ENCODE data around the gene C10orf67. TPM values are rescaled to one million over a fixed set of nuclear protein-coding genes. Genes with fewer than 3 reads are reported as not detected.
"Not testable (repeated sequence)": the region's sequence is repeated elsewhere in the genome, so short reads cannot be mapped to it uniquely, and the experiment has no call there.

C10orf67 gene
- total RNA-seq, 1 experiment from 2014 or later, result 0.10 TPM

DNA sequence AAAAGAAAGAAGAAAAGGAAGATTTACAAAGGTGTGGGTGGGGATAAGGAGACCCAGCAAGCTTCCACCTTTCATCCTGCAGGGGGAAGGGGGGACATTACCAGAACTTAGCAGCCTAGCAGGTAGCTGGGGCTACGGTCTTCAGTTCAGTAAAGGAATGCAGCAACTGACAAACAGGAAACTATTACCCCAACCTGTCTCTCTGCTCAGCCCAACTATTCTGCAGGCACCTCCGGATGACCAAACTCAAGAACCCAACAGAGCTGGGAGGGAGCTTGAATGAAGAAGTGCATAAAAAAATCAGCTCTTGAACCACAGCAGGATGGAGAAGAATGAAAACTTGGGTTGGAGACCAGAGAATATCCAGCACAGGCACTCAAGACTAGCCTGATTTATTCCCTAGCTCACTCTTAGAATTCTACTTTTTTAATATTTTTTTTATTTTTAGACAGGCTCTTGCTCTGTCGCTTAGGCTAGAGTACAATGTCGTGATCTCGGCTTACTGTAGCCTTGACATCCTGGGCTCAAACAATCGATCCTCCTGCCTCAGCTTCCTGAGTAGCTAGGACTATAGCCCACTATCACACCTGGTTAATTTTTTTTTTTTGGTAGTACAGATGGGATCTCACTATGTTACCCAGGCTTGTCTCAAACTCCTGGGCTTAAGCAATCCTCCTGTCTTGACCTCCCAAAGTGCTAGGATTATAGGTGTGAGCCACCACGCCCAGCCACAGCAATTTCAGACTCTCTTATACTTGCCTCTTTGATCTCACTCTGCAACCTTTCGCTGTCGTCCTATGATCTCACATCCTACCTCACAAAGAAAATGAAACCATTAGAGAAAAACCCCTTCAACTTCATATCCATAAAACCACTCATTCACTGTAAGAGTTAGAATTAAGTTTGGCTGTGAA, 18.5 kb upstream of the C10orf67 start:
- no peak for DNase-seq (ENCODE audit: low read depth)

DNA sequence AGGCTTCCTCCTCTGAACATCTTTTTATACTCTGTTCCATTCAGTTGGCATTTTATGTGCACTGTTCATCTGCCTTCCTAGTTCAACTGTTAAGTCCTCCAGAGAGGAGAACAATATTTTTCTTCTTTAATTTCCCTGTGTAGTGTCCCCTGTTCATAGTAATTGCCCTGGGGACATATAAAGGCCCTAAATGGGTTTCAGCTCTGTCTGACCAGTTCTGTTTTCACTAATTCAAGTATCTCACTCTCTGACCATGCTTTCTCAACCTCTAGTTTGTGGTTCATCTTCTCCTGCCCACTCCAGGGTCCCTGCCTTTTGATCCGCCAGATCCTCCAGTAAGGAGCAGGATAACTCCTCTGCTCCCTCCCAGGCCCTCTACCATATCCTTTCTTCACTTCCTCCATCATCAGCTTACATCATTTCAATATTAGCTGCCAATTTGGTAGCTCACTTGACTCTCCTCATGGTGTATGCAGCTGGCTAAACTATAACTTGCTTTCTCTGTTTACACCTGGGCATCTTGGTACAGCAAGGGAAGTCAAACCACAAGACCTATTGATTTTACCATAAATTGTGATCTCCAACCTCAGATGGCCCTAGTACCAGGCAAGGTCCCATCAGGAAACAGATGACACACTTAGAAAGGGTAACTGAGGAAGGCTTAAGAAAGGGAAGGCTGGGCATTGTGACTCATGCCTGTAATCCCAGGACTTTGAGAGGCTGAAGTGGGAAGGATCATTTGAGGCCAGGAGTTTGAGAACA, 17.7 kb upstream of the C10orf67 start:
- DNase-seq (ENCODE audit: low read depth), result peak; percentile 4

DNA sequence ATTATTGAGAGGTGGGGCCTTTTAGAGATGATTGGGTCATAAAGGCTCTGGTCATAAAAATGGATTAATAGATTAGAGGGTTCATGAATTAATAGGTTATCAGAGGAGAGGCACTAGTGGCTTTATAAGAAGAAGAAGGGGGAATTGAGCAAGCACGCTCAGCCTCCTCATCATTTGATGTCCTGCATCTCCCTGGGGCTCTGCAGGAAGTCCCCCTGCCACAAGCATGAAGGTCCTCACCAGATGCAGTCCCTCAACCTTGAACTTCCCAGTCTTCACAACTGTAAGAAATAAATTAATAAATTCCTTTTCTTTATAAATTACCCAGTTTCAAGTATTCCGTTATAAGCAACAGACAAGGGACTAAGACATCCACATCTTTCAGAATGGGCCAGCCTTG, 17.1 kb upstream of the C10orf67 start:
- no peak for DNase-seq (ENCODE audit: low read depth)

DNA sequence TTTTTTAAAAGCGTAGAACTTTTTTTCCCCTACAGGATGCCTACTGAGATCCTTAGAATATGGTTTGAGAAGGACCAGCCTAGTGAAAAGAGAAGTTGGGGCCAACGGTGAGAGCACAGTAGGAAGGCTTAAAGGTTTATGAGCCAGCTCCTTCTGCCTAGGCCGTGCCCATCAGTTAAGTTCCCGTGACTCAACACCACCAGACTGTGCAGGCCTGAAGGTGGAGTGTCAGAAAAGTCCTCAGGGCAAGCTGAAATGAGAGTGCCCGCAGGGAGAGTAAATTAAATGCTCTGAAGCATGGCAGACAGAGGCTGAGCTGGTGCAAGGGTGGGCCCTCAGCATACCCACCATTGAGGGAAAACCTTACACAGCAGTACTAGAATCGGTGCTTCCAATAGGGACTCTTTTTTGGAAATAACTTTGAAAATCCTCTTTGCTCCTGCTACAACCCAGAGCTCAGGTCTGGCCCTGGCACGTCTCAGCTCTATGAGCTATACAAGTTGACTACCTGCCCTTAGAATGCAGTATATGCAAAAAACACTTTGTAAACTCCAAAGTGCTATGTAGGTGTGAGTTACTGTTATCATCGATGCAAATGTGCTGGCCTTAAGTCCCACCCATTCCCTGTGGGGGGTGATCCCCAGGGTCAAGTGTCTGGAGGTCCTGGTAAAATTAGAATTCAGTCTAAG, 15.2 kb upstream of the C10orf67 start:
- peak; percentile 6 for DNase-seq (ENCODE audit: low read depth)

DNA sequence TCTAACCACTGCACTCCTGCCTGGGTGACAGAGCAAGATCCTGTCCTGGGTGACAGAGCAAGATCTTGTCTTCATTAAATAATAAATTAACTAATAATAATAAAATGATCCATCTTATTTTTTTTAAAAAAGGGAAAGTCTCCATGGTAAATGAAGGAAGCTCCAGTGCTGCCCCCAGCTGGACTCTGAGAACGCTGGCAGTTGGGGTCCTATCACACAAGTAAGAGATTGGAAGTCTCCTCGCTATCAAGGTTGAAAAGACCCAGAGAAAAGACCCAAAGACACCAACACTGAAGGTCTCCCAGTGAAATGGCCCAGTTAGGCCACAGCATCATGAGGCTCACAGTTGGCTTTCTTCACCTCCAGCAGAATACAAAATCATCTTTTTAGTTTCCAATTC, 13.8 kb upstream of the C10orf67 start:
- no peak for DNase-seq (ENCODE audit: low read depth)

DNA sequence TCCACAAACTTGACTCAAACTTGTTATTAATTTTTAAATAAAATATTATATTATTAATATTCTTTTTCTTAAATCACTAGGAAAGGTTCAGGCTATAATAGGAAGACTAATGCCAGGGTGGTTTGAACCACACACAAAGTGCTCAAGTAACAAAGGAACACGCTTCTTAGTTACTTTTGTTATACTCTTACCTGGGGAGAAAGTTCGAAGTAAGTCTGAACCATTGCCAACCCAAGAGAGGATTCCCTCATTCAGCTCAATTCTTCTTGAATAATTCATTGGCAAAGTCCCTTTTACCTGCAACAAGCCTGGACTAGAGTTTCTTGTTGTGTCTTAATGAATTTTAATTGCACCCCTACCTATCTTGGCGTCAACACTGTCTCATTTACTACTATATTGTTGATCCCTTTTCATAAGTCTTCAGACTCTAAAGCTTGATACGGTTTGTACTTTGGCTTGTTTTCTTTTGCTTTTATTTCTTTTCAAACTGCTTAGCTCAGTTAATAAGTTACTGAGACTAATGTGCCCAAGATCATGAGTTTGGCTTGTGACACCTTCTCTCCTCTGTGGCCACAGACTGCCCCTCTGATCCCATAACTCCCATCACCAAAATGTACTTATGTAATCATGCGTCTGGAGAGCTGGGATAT, 10.2 kb upstream of the C10orf67 start:
- DNase-seq (ENCODE audit: low read depth), result no peak

DNA sequence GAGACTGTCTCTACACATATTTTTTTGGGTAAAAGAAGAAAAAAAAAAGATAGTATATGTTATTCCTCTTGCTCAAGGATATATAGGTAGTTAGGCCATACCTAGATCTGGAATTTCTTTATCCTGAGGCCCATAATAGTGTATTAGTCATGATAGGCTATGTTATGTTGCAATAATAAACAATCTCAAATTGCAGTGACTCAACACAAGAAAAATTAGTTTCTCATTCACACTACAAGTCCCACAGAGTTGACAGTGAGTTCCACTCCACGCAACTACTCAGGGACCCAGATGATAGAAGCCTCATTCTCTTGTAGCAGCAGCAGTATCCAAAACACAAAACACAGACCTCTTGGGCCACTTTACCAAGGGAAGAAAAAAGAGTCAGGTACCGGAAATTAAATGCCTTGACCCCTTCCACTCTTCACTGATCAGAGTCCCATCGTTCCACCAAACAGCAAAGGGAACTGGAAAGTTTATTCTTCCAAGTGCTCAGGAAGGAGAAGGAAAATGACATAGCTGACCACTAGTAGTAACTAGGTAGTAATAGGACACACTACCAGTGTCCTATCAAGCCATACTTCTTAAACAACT, 7.4 kb upstream of the C10orf67 start:
- DNase-seq (ENCODE audit: low read depth), result peak; percentile 76

DNA sequence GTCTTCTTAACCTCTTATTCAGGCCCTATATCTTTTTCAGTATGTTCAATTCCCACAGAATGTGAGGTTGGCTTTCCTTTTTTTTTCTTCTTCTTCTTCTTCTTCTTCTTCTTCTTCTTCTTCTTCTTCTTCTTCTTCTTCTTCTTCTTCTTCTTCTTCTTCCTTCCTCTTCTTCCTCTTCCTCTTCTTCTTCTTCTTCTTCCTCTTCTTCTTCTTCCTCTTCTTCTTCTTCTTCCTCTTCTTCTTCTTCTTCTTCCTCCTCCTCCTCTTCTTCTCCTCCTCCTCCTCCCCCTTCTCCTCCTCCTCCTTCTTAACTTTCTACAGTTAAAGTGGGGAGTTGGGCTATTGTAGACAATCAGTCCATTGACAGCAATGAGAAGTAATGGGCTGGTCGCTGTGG, 6.1 kb upstream of the C10orf67 start:
- DNase-seq (ENCODE audit: low read depth), result not testable (repeated sequence)

DNA sequence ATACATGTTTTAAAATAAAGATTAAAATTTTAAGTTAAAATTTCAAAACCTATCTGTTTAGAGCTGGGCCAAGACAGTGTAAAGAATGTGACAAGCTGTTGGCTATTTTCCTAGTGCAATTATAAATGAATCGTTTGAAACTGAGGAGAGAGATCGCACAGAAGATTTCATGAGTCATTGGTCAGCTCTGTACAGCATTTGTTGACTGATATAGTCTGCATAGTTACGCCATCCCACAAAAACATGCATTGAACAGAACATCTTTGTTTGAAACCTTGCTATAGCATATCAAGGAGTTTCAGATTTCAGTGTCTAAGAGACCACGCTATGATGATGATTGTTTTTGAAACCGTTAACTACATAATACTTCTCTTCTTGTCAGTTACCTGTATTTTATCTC, 1.3 kb upstream of the C10orf67 start:
- DNase-seq (ENCODE audit: low read depth), result peak; percentile 94

DNA sequence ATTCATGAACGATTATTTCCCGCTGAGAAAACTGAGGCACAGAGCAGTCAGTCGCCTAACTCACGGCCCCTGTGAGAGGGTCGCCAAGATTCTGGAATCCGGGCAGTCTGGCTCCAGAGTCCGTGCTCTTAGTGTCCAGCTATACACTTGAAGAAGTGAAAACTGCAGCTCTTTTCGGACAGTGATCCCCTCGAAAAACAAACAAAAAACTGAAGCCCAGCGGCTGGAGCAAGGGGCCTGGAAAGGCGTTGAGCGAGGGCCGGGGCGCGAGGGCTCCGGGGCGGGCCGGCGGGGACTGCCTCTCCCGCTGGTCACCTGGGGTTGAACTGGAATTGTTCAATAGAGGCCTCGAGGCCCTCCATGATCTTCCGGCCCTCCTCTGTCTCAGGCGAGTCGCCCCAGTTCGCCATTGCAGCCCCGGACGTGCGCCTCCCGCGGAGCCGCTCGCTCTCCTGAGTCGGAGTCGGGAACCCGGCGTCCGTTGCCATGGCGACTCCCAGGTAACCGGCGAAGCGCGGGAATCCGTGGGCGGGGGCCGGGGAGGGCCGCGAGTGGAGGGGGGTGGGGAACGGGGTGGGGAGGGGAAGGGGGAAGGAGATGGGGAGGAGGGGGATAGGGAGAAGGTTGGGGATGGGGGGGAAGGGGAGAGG, 881 bp downstream of the C10orf67 start:
- DNase-seq (ENCODE audit: low read depth), result no peak

DNA sequence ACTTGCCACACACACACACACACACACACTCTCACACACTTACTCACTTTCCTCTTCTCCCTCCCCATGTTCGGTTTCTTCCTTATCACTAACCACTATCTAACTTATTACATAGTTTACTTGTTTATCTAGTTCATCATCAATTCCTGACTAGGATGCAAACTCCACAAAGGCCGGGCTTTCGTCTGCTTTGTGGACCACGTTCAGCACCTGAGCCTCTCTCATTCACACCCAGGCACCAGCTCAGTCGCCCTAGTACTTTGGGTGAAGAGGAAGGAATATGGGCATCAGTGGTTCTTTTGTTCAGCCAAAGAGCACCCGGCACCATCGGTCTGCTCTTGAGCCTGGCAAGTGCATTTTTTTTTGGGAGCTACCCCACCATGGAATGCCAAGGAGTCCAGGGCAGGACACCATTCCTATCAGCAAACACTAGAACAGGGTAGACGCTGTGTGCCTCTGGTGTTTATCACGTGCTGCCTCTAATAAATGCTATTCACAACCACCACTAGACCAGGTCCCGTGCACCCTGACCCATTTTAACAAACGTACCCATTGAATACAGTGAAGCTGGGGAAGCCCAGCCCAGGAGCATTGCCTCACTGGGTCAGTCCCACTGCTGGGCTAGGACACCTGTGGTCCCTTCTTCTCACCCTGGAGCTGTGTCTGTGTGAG, 2.2 kb downstream of the C10orf67 start:
- DNase-seq (ENCODE audit: low read depth), result no peak

DNA sequence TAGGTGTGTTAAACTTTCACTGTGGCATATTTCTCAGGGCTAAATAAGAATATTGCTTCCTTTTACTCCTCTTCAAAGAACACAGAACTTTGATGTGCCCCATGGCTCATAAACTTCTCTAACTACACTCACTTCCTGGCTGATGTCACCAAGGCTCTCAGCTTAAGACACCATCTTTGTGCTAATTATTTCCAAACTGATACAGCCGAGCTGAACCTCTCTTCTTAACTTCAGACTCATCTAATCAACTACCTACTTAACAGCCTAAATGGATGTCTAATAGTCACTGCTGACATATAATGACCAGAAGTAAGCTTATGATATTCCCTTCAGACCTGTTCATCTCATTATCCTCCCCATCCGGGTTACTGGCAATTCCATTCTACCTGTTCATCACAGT, 3.6 kb downstream of the C10orf67 start:
- peak; percentile 29 for DNase-seq (ENCODE audit: low read depth)

DNA sequence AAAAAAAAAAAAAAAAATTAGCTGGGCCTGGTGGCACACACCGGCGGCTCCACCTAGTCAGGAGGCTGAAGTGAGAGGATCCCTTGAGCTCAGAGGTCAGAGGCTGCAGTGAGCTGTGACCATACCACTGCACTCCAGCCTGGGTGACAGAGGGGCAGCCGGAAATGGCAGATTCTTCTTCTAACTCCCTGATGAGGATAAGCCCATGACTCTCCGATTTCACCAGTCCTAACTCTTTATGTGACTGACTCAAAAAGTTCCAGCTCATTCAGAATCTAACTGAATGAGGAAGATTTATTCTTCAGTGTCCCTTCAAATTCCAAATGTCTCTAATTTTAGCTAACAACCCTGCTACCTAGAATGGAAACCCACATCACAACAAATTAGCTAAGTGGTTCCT, 4.2 kb downstream of the C10orf67 start:
- no peak for DNase-seq (ENCODE audit: low read depth)

DNA sequence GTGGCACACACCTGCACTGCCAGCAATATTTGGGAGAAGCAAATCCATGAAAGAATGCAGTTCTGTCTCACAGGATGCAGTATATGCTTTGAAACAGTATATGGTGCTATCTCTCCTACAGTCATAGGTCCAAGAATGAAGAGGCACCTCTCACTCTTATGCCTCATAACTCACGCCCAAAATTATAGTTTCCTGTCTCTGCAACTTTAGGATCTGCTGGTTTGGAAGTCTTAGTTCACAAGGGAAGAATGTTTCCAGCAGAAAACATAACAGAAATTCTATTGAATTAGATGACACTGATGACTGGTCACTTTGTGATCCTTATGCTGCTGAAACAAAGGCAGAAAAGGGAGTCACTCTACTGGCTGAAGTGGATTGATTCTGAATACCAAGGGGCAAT, 5.7 kb downstream of the C10orf67 start:
- peak; percentile 21 for DNase-seq (ENCODE audit: low read depth)

DNA sequence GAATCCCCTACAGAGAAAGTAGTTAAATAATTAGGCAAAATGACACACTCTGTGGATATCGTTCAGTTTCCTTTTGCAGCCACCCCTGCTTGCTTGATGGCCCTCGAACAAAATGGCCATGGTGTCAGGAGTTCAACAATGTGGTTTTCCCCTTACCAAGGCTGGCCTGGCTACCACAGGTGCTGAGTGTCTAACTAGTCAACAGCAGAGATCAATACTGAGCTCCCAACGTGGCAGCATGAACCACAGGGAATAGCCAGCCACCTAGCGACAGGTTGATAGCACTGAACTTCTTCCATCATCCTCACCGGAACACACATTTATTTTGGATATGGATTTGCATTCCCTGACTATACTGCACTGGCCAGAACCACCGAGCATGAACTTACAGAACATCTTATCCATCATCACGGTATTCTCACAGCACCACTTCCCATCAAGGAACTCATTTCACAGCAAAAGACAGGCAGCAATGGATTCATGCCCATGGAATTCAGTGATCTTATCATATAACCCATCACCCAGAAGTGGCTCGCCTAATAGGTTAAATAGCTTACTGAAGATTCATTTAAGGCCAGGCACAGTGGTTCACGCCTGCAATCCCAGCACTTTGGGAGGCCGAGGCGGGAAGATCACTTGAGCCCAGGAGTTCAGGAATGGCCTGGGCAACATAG, 6.3 kb downstream of the C10orf67 start:
- peak; percentile 54 for DNase-seq (ENCODE audit: low read depth)

DNA sequence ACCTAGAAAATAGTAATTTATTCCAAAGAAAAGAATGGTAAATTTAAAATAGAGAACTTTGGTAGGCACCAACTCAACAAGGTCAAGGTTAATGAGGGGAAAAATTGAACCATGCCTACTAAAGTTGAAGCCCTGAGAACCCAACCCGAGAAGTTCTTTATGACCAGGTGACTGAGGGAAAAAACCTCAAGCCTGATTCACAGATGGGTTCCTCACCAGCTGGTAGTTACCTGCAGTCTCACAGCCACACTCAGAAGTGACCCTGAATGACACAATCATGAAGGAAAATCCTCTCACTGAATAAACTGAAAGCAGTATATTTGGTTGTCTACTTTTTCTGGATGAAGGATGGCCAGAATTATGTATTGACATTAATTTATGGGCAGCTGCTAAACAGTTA, 7.0 kb downstream of the C10orf67 start:
- no peak for DNase-seq (ENCODE audit: low read depth)

DNA sequence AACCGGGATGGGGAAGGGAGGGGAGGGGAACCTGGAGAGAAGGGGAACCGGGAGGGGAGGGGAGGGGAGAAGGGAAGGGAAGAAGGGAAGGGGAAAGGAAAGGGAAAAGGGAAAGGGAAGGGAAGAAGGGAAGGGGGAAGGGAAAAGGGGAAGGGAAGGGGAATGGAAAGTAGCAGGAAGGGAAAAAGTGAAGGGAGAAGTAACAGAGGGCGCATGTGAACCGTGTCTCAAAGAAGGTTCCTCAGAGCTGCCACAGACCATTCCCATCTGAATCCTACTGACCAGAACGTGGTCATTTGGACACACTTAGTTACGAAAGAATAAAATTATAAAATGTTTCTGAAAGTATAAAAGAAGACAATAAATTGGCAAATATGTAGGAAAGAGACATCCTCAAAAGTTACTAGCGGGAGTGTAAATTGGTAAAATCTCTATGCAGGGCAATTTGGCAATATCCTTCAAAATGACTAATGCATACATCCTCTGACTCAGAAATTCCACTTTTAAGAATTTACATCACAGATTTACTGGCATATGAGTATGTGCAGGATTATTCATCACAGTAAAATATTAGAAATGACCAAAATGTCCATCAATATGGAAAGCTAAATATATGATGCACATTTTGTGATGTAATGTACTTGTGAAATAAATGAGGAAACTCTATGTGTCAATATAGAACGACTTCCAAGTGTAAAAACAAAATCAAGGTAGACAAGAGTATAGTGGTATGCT, 12.9 kb downstream of the C10orf67 start:
- DNase-seq (ENCODE audit: low read depth), result peak; percentile 82

DNA sequence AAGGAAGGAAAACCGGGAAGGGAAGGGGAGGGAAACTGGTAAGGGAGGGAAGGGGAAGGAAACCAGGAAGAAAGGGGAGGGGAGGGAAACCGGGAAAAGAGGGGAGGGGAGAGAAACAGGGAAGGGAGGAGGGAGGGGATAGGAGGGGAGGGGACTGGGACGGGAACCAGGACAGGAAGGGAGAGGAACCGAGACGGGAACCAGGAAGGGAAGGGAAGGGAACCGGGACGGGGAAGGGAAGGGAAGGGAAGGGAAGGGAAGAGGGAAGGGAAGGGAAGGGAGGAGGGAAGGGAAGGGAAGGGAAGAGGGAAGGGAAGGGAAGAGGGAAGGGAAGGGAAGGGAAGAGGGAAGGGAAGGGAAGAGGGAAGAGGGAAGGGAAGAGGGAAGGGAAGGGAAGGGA, 13.6 kb downstream of the C10orf67 start:
- DNase-seq (ENCODE audit: low read depth), result no peak

Measured in HT1080 (cell line).